Heart left ventricle (tissue), 13 donors: Measurements from ENCODE around the gene TANGO2.

ENCODE experiments used
- CTCF ChIP-seq, 12 donors: fragments of 200-600 bp; sonication (generic) in 4 of 12; IDR thresholded peaks; one replicate each; pipeline versions ENCODE4 v1.5.0 to v1.8.0; 2018 to 2022; ENCODE audit warnings: antibody characterized with exemption in 12 of 12, mild to moderate bottlenecking in 5 of 12
- POLR2A ChIP-seq, 2 donors: fragments of 450-650 bp; IDR thresholded peaks; one replicate each; pipeline ENCODE4 v1.6.1; 2017; ENCODE audit warnings: antibody characterized with exemption in 2 of 2, mild to moderate bottlenecking in 2 of 2, moderate library complexity in 2 of 2
- donor health status: ischemic (EF 13 %, LVEDD 7.1; RV severe dilation, severe dysfunction).
- donor health status: DM: no; HTN: yes; CAD: no.
- donor health status: DM: no; HTN: no; CAD: no.
- donor health status: ischemic (EF 25% LVEDD 6.9; RV normal size, moderate dysfunction).
- donor health status: ischemic (EF 25% LVEDD 5.7; RV mildly dilated, moderate dysfunction).
- donor health status: ischemic (EF 35%, LVEDD 5.7; RV mildly dilated, moderate dysfunction).
- donor health status: nonischemic (EF 11% LVEDD 7.7; RV severe dilation, severe dysfunction).
- donor health status: DM: yes; HTN: yes; CAD: no.
- donor health status: PGD.
- donor health status: ischemic (EF 29% LVEDD 5.4; RV normal size, mild dysfunction).
- donor health status: nonischemic (EF 23%, LVEDD 6.1; RV moderate dilation, normal function).

- TF ChIP-seq CTCF (IDR thresholded peaks at IDR 0.05), result no peak
- TF ChIP-seq POLR2A (IDR thresholded peaks at IDR 0.05), result no peak
Measured at GRCh38 chr22:20089226-20089976, 68.5 kb downstream of the TANGO2 start.
